ENCODE data around the gene ATP1B1.

The ATP1B1 gene

GRCh38 chr1:169094897-169095569, 11.5 kb upstream of the ATP1B1 start:
- DNase-seq (ENCODE audit: low spot score) = no peak

GRCh38 chr1:169098380-169098779, 8.1 kb upstream of the ATP1B1 start:
- DNase-seq (ENCODE audit: low spot score) = no peak

GRCh38 chr1:169099561-169099960, 6.9 kb upstream of the ATP1B1 start:
- DNase-seq (ENCODE audit: low spot score) = no peak

DNA sequence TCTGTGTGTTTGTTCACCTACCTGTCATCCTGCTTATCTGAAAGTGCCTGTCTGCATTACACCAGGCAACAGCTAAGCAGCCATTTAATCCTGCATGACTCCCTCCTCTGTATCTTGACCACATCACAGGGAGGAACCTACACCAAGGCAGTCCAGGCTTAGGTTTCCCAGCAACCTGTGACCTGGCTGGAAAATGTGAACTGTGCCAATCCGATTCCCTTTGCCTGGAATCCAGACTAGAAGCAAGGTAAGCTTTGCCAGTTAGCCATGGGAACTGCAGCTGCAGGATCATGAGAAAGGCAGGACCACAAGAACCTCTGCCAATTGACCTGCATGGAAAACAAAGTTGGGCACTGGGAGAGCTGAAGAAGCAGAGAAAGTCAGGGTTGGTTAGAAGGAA, 6.3 kb upstream of the ATP1B1 start:
- no peak for DNase-seq (ENCODE audit: low spot score)

DNA sequence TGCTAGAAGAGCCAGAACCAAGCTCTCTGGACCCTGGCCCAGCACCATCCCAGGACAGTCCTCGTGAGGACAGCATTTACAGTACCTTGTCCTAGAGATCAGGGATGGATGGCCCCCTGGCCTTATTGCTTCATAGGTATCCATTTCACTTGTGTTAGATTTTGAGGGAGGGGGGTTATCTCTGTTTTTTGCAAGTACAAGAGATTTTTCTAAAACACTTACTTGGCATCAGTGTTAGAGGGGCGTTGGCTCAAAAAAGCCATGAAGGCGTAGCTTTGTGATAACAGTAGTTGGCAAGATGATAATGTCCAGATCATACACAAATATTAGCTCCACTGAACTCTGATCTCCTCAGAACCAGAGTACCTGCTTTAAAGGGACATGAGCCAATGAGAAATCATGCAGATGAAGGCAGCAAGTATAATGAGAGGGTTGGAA, 5.8 kb upstream of the ATP1B1 start:
- DNase-seq (ENCODE audit: low spot score) = no peak

DNA sequence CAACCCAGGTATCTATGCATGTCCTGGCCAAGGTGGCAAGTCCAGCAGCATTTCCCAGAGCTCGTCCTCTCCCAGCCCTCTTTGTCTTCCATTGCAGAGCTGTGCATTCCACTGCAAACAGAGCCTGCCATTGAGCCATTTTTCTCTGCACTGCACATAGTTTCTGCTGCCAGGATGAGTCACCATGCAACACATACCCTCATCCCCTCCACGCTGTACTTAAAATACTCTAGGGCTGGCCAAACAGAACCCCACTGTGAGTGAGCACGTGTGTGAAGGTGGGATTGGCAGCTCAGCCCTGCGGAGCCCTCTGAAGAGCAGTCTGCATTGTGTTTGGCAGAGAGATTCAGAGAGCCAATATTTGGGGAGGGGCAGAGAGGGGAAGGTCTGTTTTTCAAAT, 3.9 kb upstream of the ATP1B1 start:
- DNase-seq (ENCODE audit: low spot score) = no peak

- no peak for DNase-seq (ENCODE audit: low spot score)
Observed at GRCh38 chr1:169103002-169103401, 3.5 kb upstream of the ATP1B1 start.

GRCh38 chr1:169103480-169103893, 3.0 kb upstream of the ATP1B1 start:
- no peak for DNase-seq (ENCODE audit: low spot score)

DNA sequence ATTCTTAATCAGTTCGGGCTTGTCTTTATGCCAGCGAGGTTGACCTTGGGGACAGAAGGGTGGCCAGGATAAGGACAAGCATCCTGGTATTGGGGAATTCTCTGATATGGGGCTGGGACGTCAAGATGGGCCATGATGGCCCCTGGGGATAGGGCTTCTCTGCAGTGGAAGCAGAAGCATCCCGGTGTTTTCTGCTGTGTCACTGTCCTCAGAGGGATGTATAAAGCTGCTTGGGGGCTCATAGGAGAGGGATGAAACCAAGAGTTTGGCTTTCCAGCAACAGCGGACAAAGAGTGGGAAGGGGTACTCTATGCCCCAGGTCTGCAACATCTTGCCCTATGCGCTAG, 1.4 kb upstream of the ATP1B1 start:
- no peak for DNase-seq (ENCODE audit: low spot score)

- peak; percentile 45 for DNase-seq (ENCODE audit: low spot score)
Observed at GRCh38 chr1:169105434-169106094, 926 bp upstream of the ATP1B1 start.

- peak; percentile 32 for DNase-seq (ENCODE audit: low spot score)
Observed at GRCh38 chr1:169106921-169107602, 572 bp downstream of the ATP1B1 start.

DNA sequence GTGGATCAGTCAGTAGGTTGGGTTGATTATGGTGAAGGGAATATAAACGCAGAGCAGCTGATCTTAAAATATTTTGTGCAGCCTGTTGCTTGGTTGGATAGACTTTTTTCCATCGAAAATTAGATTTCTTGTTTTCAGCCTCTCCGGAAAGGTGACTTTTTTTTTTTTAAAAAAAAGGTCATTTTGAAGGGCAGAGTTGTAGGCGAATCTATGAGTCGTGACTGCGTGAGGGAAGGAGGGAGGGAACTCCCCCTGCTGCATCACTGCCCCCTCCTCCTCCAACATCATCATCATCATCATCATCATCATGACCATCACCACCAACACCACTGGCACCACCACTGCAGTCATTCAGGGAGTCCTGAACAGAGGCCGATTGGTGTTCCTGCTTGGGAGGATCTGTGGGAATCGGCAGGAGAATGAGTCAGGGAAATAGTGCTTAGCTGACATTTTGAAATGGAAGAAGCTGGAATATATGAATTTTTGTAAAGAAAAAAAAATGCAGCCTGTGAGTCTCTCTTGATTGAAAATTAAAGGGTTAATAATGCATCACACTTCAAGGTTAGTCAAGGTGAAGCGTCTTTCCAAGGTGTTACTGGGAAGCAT, 1.2 kb downstream of the ATP1B1 start:
- DNase-seq (ENCODE audit: low spot score) = no peak

- DNase-seq (ENCODE audit: low spot score) = no peak
Observed at GRCh38 chr1:169108223-169108622, 1.7 kb downstream of the ATP1B1 start.

DNA sequence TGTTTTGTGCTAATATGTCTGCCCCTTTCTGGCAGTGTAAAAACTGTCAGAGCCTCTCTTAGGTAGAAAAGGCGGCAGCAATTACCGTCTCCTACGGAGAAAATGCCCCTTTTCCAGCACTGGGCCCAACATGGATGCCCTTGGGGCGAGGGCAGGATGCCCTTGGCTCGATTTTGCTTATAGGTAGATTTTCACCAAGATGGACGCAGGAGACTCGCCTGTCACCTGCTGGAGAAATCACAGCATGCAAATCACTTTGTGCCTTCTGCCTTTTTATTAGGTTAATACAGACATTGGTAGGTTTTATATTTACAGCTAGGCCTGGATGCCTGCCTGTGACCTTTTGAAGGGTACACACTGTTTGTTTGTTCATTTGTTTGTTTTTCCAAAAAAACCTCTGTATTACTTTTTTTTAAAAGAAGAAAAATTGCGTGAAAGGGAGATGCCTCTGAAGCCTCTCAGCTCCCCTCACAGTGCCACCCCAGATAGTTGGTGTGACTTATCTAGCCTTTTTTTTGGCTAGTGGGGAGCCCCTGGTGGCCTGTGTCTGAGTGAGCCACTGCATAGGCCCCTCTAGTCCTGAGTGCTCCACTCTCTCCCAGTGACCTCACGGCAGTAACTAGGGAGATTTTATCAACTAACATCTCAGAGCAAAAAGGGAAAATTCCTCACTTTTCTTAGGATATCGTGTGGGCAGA, 2.5 kb downstream of the ATP1B1 start:
- no peak for DNase-seq (ENCODE audit: low spot score)

DNA sequence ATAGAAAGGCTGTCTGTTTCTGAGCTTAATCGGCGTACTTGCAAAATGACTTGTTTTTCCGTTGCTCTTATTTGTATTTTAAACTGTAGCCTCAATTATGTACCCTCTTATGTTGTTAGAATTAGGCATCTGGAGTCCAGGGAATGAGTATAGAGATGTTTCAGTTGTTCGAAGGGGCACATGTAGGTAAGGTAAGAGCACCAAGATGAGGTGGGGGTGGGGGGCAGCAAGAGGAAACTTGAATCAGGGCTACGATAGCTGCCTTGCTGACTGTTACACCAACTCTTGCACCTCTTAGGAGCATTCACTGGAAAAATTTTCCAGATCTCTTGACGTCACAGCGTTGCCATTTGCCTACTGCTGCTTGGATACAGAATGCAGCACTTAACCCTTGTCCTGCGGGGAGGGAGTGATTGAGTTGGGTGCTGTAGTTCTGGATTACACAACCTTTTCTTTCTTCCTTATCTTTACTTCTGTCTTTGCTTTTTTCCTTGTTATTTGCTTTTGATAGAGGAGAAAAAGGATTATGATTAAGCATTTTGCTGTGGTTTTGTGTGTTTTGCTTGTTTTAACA, 3.2 kb downstream of the ATP1B1 start:
- no peak for DNase-seq (ENCODE audit: low spot score)

- no peak for DNase-seq (ENCODE audit: low spot score)
Observed at GRCh38 chr1:169110236-169110635, 3.7 kb downstream of the ATP1B1 start.

DNA sequence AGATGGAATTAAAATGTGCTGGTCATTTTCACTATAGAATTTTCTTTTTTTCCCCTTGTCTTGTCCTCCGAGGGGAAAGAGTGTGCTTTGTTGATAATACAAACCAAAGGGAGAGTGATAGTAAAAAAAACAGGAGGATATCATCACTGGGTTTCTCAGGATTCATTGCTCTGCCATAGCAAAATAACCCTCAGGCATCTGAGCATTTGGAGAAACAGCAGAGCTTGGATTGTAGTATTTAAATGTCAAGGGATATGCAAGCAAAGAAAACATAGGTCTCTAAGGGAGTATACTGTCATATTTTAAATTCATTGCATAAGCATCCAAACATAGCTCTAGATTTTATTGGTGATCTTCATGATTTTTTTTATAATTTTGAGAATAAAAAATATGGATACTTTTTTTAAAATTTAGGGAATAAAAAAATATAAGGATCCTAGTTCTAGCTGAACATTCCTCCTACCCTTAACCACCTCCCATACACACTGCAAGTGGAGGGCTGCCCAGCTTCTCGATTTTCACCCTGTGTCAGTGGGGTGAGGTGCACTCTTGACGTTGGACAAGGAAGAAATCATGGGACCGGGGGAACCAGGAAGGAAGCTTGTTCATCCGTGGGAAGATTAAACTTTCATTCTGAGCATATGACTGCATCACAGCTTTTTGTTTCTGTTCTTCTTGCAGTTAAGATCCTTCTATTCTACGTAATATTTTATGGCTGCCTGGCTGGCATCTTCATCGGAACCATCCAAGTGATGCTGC, 4.4 kb downstream of the ATP1B1 start:
- no peak for DNase-seq (ENCODE audit: low spot score)

DNA sequence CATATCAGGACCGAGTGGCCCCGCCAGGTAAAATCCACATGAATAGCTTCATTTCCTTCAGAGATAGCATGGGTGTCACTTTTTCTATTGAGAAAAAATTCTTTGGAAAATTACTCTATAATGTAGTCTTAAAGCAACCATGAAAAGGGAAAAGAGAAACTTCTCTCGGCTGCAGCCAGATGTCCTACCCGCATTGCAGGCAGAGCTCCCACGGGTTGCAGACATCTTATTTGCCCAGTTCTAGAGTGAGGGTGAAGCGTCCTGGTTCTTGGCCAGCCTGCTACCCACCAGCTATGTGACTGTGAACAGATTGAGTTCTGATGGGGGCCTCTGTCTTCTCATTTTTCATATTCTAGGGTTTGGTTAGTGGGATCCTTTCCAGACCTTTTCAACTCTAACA, 5.0 kb downstream of the ATP1B1 start:
- no peak for DNase-seq (ENCODE audit: low spot score)

- no peak for DNase-seq (ENCODE audit: low spot score)
Observed at GRCh38 chr1:169112241-169112640, 5.8 kb downstream of the ATP1B1 start.

DNA sequence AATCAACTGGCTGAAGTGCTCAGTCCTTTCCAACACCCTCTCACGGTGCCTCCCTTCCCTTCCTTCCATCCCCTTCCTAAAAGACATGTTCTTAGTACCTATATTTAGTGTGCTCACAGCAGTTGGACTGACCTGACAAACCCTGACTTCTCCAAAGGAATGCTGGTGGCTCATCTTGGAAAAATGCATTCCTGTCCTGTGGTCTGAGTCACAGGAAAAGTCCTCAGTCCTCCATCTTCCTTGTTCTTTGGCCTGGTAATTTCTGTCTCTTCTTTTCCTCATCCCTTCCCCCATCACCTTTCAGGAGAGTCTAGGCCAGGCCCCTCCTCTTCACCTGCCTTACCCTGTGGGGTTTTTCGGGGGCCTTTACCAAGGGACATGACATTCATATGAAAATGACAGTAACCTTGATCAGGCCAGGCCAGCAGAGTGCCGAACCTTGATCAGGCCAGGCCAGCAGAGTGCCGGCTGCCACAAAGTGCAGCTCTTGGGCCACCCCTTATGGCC, 7.2 kb downstream of the ATP1B1 start:
- no peak for DNase-seq (ENCODE audit: low spot score)

Data from germinal center (tissue), 1 donor.